GF-D8 (cell line): ENCODE results near the gene SLC37A1.
"Not testable (repeated sequence)": the region's sequence is repeated elsewhere in the genome, so short reads cannot be mapped to it uniquely, and the experiment has no call there.

Source experiments
- DNase-seq: peaks from one replicate; lab custom pipeline; 2025; lab: John Stamatoyannopoulos, UW

Gene SLC37A1

DNA sequence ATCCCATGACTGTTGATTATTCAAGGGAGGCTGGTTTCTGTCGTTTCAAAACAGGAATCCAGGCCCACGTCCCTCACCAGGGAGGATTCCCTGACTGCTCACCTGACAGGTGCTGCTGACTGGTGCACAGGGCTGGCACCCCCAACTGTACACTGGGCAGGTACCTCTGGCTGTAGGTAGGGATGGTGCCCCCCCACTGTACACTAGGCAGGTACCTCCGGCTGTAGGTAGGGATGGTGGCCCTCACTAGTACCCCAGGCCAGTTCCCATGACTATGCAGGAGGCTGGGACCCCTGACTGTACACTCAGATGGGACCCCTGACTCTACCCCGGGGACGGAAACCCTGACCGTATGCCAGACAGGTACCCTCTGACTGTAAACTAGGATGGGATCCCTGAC lies 106.2 kb downstream of the SLC37A1 start:
- no peak for DNase-seq

DNA sequence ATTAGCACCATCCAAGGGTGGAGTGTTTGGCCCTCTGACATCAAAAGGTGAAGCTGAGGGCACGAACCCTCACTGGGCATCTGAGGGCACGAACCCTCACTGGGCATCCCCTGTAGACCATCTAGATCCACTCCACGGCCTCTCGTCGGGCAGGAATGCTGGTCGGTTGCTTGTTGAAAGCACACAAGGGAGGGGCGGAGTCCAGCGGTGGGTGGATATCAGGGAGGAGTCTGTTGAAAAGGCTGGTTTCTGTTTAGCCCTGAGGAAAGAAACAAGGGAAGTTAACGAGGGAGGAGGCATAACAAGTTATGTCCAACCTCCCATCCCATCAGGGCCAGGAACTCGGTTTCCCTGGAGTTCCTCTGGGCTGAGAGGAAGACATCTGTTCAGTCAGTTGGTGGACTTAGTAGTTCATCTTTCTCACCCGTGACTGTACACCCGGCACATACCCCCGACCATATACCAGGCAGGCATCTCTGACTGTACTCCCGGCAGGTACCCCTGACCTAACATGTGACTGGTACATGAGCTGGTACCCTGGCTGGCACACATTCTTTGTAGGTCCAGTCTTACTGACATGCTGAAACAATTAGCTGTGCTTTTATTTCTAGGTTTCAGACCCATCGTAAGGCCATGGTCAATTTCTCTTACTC lies 107.6 kb downstream of the SLC37A1 start:
- DNase-seq: no peak

DNA sequence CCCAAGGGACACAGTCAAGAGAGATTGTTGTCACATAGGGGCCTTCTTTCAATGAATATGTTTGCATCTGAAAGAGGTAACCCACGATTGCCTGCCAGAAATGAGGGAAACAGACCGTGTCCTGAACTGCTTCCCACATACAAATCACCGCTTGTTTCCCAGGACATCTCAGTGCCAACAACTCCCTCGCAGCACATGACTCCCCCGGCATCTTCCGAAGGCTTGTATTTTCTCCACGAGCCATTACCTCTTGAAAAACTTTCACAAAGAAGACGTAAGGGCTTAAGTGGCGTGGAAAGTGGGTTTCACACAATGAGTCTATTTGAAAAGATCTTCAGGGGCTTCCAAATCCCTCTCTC lies 108.1 kb downstream of the SLC37A1 start:
- no peak for DNase-seq

DNA sequence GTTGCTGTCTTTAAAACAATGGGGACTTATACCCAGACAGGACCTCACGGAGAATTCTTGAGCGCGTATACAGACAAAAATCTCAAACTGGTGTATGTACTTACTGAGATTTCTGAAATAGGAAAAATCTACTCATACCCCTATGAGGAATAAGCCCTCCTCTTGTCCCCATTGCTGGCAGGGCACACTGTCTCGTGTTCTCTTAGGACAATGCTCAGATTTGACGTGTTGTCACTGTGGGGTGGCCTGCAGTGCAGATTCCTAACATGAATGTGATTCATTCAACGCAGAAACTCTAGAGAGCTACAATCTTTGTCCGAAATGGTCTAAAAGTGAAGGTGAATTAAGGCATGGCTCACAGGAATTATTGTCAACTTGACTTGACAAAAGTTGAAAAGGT lies 108.6 kb downstream of the SLC37A1 start:
- no peak for DNase-seq

DNA sequence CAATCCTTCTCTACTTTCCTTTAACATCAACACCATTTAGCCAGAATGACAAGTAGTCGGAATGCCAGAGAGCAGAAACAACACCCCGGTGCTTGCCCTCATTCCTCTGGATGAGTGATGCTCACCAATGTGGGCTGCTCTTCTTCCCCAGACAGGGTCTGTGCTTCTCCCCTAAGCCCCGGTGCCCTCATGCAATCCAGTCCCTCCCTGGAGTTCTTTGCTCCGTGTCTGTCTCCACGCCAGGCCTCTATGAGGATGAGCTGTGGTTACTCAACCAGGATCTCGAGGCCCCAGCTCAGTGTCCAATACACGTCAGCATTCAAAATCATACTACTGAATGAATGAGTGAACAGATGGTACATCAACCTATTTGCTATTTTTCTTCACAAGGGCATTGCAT lies 110.0 kb downstream of the SLC37A1 start:
- DNase-seq: no peak

DNA sequence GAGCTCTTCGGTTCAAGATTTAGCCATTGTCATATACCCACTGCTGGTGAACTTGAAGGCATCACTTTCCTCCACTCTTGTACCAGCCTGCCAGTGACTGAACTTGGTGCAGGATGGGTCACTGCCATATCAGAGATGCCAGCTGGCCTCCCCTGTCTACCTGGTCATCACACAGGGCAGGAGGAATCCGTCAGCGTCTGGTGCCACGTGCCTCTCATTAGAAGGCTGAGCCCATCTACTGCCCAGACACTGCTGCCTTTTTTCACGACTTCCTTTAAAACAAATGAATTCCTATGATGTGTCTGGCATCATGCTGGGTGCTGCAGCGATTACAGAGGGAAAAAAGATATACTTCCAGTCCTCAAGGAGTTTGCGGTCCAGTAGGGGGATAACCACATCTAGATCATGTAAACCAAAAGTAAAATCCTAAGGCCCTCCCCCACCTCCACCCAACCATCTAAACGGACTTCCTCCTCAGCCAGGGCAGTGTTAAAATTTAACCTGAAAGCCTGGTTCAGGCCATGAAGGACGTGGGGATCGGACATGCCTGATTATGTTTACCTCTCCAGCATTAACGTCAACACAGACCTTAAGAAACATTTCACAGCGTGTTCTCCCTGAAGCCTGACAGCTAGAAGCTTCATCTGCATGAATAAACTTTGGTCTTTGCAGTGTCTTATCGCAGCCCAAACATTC lies 110.6 kb downstream of the SLC37A1 start:
- DNase-seq: no peak

DNA sequence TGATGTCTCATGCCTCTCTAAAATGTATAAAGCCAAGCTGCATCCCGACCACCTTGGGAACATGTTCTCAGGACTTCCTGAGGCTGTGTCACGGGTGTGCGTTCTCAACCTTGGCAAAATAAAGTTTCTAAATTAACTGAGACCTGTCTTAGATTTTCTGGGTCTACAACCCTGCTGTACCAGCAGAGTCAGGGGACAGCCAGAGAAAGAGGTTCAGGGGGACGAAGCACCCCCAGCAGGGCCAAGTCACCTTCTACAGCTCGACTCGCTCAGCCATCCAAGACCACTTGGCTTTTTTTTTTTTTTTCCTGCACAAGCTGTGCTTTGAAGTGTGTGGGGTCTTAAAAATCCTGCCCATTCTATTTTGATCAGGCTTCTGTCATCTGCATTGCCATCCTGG lies 111.3 kb downstream of the SLC37A1 start:
- DNase-seq: no peak

DNA sequence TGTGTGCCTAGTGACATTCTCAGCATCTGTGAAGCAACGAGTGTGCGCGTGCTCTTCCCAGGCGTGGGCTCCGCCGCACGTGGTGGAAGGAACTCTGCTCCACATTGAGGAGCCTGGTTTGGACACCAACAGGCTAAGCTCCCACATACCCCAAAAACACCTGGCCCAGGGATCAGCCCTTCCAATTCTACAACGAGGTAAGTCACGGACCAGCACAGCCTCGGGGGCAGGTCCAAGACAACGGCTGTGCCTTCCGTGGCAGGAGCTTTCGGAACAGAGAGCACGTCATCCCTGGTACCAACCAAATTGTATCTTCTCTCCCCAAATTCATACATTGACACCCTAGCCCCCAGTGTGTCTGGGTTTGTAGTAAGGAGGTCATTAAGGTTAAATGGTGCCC lies 112.5 kb downstream of the SLC37A1 start:
- no peak for DNase-seq

DNA sequence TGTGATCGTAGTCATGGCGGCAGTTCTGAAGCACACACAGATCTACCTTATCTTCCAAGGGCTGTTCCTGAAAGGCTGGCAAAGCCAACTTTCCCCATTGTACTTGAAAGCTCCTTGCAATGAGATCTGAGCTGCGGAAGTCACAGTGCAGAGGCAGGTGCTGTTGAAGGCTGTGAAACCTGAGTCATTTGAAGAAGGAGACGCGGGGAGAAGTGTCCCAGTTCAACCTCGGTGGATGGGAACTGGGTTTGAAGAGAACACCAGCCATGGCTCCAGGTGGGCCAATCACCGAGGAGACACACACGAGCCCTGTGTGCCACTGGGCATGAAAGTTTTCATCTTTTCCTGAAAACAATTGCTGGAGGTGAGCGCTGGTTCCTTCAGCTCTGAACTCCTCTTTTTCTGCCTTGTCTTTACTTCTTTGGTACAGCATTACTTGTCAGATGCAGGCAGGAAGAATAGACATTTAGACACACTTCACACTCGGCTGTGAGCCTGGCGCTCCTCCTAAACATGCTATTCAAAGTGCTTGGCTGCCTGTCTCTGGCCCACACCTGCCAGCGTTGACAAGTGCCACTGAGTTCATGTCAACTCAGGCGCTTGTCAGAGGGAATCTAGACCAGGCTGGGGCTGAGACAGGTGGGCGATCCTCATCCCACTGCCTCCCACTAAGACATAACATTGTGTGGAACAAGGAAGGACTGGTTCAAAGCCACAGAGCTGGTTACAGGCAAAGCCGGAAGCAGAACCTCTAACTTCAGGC lies 114.1 kb downstream of the SLC37A1 start:
- DNase-seq: no peak

DNA sequence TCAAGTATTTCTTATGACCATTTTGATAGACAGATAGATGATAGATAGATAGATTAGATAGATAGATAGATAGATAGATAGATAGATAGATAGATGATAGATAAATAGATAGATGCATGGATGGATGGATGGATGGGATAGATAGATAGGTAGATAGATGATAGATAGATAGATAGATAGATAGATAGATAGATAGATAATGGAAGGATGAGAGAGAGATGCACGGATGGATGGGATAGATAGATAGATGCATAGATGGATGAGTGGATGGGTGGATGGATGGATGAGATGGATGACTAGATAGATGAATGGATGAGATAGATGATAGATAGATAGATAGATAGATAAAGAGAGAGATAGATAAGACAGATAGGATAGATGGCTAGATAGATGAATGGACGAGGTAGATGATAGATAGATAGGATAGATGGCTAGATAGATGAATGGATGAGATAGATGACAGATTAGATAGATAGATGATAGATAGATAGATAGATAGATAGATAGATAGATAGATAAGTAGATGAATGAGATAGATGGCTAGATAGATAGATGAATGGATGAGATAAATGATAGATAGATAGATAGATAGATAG lies 114.9 kb downstream of the SLC37A1 start:
- DNase-seq: not testable (repeated sequence)

DNA sequence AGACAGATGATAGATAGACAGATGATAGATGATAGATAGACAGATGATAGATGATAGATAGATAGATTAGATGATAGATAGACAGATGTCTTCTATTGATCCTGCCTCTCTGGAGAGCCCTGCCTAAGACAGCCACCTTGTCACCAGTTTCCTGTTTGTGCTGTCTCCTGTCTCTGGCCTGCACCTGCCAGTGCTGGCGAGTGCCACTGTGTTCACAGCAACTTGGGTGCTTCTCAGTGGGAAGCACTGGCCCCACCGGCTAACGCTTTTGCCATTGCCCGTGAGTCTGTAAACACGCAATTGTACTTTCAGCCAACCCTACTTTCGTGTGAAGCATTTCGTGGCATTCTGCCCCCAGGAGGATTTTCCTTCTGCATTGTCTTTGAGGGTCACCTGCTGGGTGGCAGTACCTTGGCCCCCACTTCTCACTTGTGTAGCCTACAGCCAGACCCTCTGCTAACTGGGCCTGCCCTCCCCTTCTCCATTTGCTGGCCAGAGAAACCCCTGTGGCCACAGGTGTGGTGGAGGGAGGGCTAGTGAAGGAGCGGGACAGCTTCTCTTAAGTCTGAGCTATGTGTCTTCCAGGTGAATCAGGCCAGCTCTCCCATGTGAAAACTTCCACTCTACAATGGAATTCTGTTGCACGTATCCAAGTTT lies 116.4 kb downstream of the SLC37A1 start:
- no peak for DNase-seq

DNA sequence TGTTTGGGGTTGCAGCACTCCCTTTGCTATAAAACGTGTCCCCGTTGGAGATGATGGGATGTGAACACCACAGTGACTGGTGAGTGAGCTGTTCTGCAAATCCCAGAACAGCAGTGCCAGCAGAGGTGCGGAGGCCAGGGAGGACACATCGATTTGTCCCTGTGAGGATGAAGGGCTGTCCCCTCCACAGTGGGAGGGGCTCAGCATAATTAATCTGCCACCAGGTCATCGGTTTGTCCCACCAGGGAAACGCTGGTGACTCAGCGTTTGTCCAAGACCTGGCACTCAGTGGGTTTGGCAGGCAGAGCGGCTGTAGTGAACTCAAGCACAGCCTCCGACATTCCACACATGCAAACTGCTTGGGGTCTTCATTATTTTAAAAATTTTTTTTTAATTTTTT lies 117.0 kb downstream of the SLC37A1 start:
- DNase-seq: no peak
